T47D (cell line): ENCODE measurements around the gene WDR73.
A peak's percentile ranks its signal among the peaks of the same experiment; 100 is the strongest.
"Not testable (repeated sequence)": the region's sequence is repeated elsewhere in the genome, so short reads cannot be mapped to it uniquely, and the experiment has no call there.

Experiments used
- DNase-seq, 2 experiments: peaks; one replicate each; pipeline versions ENCODE4 v3.0.0 to v3.0.0-alpha.2; 2011 to 2012; ENCODE audit warnings: low read depth in 1 of 2, low spot score in 1 of 2
- JUND ChIP-seq: IDR thresholded peaks from 2 replicates; pipeline ENCODE4 v1.6.1; 2012; ENCODE audit warnings: low read depth
- in situ Hi-C: cut with HindIII; loops from 2 replicates; pipeline ENCODE4 v1.10.0; 2016; ENCODE audit warnings: low sequenced_read_pairs, low pct_unique_long_range_greater_than_20kb

The WDR73 gene

DNA sequence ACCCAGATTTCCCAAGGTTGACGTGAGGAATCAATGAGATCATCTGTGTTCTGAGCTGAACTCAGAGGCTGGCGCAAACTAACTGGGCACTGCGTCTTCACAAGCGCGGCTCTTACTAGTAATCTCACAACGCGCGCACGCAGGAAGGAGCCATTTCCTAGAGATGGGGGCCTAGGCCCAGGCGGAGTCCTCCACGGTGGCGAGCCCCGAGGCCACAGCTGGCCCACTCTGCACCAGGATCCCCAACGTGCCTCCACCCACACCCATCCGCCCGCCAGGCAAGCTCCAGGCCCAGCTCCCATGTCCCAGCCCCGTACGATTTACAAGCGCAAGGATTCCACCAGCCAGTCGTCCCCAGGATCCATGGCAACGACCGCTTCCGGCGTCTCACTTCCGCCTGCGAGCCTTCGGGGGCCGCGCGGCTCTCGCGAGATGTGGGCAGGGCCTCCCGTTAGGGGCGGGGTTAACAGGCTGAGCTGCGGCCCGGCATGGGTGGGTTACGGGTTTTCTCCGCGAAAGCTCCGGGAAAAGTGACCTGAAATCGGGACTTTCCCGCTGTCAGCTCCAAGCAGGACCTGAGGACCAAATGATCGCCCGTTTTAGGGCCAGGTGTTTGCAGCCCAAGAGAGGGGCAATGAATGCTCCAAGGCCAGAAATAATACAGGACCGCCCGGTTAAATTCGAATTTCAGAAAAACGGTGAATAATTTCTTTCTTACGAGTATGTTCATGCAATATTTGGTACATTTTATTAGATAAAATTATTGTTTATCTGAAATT is at the start of gene WDR73:
Gene WDR73, minus strand, starts transcription at position 374 of the 779 bp plus-strand sequence. Its CDS starts 9 bp downstream, at position 365.
- TF ChIP-seq JUND = no peak
- in situ Hi-C loops = no loop called here
- DNase-seq = peak; percentile 73 to 94

DNA sequence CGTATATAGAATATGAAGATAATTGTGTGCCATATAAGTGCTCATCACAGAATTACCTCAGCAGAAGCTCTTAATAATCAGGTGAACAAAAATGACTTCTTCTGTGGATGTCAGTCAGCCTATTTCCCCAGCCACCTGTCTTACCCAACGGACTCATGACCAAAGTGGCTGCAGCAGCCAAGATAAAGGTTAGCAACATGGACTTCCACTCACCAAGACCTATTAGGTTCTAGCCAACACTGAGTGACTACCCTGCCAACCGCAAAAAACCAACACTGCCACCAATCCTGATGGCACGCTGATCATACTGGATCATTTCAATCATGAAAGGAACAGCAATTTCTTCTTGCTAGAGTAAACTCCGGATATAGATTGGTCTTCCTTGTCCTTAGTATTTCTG is 49.7 kb upstream of the WDR73 start:
- in situ Hi-C loops = no loop called here
- DNase-seq = no peak
- no peak for TF ChIP-seq JUND

GRCh38 chr15:84702961-84703482 is 48.9 kb upstream of the WDR73 start:
- no peak for TF ChIP-seq JUND
- in situ Hi-C loops = no loop called here
- no peak for DNase-seq

DNA sequence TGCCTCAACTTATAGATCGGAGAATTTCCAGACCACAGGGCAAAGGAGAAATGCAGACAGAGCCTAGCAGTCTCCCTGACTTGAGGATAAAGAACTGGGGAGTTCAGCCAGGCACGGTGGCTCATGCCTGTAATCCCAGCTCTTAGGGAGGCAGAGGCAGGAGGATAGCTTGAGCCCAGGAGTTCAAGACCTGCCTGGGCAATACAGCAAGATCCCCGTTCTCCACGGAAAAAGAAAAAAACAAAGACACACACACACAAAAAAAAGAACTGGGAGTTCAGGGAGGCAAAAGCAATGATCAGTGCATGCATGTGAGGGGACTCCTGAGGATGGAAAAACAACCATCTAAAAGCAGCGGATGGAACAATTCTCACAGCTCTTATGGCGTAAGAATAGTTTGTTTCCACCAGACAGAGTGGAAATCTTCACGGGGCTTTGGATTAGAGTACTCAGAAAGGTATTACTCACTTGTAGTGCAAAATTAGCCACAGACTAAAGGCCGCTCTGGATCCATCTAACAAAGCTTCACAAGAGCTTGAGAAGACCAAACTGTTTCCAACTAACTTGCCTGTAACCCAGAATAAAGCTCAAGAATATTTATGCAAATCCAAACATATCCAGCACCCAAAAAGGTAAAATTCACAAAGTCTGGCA is 45.6 kb upstream of the WDR73 start:
- no peak for TF ChIP-seq JUND
- DNase-seq = no peak
- in situ Hi-C loops = no loop called here

DNA sequence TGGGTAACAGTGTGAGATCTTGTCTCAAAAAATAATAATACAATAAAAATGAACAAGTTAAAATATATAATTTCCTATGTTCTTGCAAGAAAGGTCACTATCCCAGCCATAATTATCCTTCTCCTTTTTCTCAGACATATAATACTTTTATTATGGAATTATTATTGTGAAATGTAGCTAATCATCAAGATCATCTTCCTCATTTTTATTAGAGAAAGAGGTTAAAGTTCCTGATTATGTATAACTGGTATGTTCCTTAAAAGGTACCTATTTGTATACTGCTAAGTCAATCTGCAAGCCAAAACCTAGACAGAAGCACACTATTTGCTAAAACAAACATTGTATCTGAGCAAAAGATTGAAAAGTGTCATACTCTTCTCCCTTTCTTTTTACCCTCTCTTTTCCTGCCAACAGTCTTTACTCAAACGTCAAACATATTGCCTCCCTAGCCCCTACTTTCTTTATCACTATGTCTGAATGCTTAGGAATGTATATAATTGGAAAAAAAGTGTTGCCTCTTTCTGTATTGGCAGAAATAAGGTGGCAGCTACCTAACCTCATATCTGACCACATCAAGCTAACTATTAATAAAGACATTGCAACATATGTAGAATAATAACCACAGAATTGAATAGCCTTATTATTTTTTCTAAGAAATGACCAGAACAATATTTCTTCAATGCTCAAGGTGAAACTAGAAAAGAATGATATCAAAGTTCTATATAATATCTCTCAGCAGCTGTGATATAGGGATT is 43.3 kb upstream of the WDR73 start:
- in situ Hi-C loops = no loop called here
- DNase-seq = no peak
- no peak for TF ChIP-seq JUND

GRCh38 chr15:84696757-84697156 is 42.7 kb upstream of the WDR73 start:
- in situ Hi-C loops = no loop called here
- no peak for TF ChIP-seq JUND
- DNase-seq = no peak

DNA sequence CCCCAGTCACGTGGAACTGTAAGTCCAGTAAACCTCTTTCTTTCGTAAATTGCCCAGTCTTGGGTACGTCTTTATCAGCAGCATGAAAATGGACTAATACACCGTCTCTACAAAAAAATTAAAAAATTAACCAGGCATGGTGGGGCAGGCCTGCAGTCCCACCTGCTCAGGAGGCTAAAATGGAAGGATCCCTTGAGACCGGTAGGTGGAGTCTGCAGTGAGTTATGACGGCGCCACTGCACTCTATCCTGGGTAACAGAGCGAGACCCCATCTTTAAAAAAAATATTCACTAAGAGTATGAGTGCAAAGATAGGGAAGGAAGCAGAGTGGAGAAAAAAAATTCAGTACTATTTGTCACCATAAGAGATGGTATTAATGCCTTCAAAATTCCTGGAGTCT is 36.3 kb upstream of the WDR73 start:
- in situ Hi-C loops = no loop called here
- DNase-seq = no peak
- TF ChIP-seq JUND = no peak

DNA sequence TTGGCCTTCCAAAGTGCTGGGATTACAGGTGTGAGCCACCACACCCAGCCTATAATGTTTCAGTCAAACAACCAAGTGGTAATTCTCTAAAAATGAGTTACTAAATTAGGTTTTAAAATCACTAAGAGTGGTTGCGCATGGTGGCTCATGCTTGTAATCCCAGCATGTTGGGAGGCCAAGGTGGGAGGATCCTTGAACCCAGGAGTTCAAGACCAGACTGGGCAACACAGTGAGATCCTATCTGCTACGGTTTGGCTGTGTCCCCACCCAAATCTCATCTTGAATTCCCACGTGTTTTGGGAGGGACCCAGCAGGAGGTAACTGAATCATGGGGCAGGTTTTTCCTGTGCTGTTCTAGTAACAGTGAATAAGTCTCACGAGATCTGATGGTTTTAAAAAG is 35.8 kb upstream of the WDR73 start:
- in situ Hi-C loops = no loop called here
- DNase-seq = no peak
- TF ChIP-seq JUND = no peak

- DNase-seq, in situ Hi-C loops: not testable (repeated sequence)
Measured at GRCh38 chr15:84686446-84686845, 32.4 kb upstream of the WDR73 start.

- no peak for DNase-seq
- in situ Hi-C loops = no loop called here
- TF ChIP-seq JUND = no peak
Measured at GRCh38 chr15:84685304-84685703, 31.2 kb upstream of the WDR73 start.

- in situ Hi-C loops = no loop called here
- DNase-seq = no peak
- TF ChIP-seq JUND = no peak
Measured at GRCh38 chr15:84684092-84684491, 30.0 kb upstream of the WDR73 start.

DNA sequence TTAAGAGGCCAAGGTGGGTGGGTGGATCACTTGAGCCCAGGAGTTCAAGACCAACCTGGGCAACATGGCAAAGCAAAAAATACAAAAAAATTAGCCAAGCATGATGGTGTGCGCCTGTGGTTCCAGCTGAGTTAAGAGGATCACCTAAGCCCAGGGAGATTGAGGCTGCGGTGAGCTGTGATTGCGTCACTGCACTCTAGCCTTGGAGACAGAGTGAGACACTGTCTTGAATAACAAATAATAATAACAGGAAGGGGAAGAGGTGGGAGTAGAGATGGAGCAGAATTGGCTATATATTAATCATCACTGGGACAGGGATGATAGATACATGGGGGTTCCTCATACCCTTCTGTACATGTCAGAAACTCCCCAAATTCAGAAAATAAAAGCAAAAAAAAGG is 27.7 kb upstream of the WDR73 start:
- in situ Hi-C loops = no loop called here
- no peak for TF ChIP-seq JUND
- DNase-seq = no peak

- peak in 1 of 2 experiments; percentile 66 for DNase-seq
- no peak for TF ChIP-seq JUND
- in situ Hi-C loops = no loop called here
Measured at GRCh38 chr15:84671211-84671610, 17.1 kb upstream of the WDR73 start.
